GM12891 (cell line): ENCODE results near the gene PKNOX2.

Source experiments
- POLR2A ChIP-seq: IDR thresholded peaks from 2 replicates; pipeline ENCODE4 v1.6.1; 2011; ENCODE audit warnings: low read depth, low read length, control low read depth
- POLR2AphosphoS5 ChIP-seq: IDR thresholded peaks from 2 replicates; pipeline ENCODE4 v1.6.1; 2011; ENCODE audit warnings: low read depth, low read length, control low read depth
- TAF1 ChIP-seq: IDR thresholded peaks from 2 replicates; pipeline ENCODE4 v1.6.1; 2011; ENCODE audit warnings: low read depth, low read length, control low read depth

DNA sequence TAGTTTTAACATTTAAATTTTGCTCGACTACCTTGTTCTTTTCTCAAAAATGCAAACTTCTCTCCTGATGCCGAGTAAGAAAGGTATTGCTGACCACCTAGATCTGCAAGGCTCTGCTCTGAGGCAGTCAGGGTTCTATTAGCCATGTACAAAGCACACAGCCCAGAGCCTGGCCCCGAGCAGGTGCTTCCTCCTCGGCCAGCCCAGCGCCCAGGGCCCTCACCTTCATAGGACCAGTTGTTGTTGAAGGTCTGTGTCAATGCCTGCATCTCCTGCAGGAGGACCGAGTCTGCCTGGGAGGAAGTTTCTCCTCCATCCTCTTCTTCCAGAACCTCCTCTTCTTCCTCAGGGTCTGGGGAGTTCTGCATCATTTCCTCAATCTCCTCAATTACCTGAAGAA, 295.7 kb downstream of the PKNOX2 start:
- no peak for TF ChIP-seq POLR2AphosphoS5
- TF ChIP-seq POLR2A, result no peak
- TF ChIP-seq TAF1, result no peak
